ENCODE measurements around the gene CIDEA. TPM values are rescaled to one million over a fixed set of nuclear protein-coding genes. Genes with fewer than 3 reads are reported as not detected.

CIDEA gene
- total and polyA plus RNA-seq, 2 donors from 2014 or later = not detected

- H3K4me3 ChIP-seq (ENCODE audit: low read length in 3 of 3) = no peak overlapping the region
- intact Hi-C loops (cut with DNase I) = no loop called here
These were observed 22.9 kb upstream of the CIDEA start for GRCh38 chr18:12231040-12231882.

GRCh38 chr18:12231986-12232385 is 22.2 kb upstream of the CIDEA start:
- Histone ChIP-seq H3K27ac (ENCODE audit: low read depth in 2 of 2, low read length in 2 of 2) (no peak overlapping the region), H3K4me1 (ENCODE audit: control insufficient read depth in 2 of 3, insufficient read depth in 2 of 3, low read depth in 1 of 3, low read length in 3 of 3) (no peaks in the 10 kb centered on the region), H3K9me3 (ENCODE audit: control insufficient read depth in 2 of 3, insufficient read depth in 1 of 3, low read length in 3 of 3) (no peaks in the 10 kb centered on the region), H3K9ac (ENCODE audit: low read length in 3 of 3) (no peak overlapping the region), H3K27me3 (ENCODE audit: control insufficient read depth, insufficient read depth, low read length) (no peaks in the 10 kb centered on the region), H3K36me3 (ENCODE audit: control insufficient read depth in 2 of 3, insufficient read depth in 3 of 3, low read length in 3 of 3) (no peaks in the 10 kb centered on the region), H3K4me3 (ENCODE audit: low read length in 3 of 3) (no peak overlapping the region)
- FAIRE-seq (no peak), DNase-seq (no peak)
- intact Hi-C loops (cut with DNase I) = no loop called here
- no peak for TF ChIP-seq CTCF (IDR thresholded peaks at IDR 0.05; ENCODE audit: borderline replicate concordance, extremely low read depth, insufficient read depth)

More at GRCh38 chr18:12231040-12231882, 22.9 kb upstream of the CIDEA start:
- Histone ChIP-seq H3K27ac (ENCODE audit: low read depth in 2 of 2, low read length in 2 of 2) (no peak overlapping the region), H3K27me3 (ENCODE audit: control insufficient read depth, insufficient read depth, low read length) (no peaks in the 10 kb centered on the region), H3K36me3 (ENCODE audit: control insufficient read depth in 2 of 3, insufficient read depth in 3 of 3, low read length in 3 of 3) (no peaks in the 10 kb centered on the region), H3K9ac (ENCODE audit: low read length in 3 of 3) (no peak overlapping the region), H3K4me1 (ENCODE audit: control insufficient read depth in 2 of 3, insufficient read depth in 2 of 3, low read depth in 1 of 3, low read length in 3 of 3) (no peaks in the 10 kb centered on the region), H3K9me3 (ENCODE audit: control insufficient read depth in 2 of 3, insufficient read depth in 1 of 3, low read length in 3 of 3) (no peaks in the 10 kb centered on the region)
- no peak for FAIRE-seq
- DNase-seq = peak in 1 of 5 donors; percentile 61
- no peak for TF ChIP-seq CTCF (IDR thresholded peaks at IDR 0.05; ENCODE audit: borderline replicate concordance, extremely low read depth, insufficient read depth)

GRCh38 chr18:12233378-12233777 is 20.8 kb upstream of the CIDEA start:
- Histone ChIP-seq H3K9me3 (ENCODE audit: control insufficient read depth in 2 of 3, insufficient read depth in 1 of 3, low read length in 3 of 3) (no peaks in the 10 kb centered on the region), H3K27ac (ENCODE audit: low read depth in 2 of 2, low read length in 2 of 2) (no peak overlapping the region), H3K4me3 (ENCODE audit: low read length in 3 of 3) (no peak overlapping the region), H3K27me3 (ENCODE audit: control insufficient read depth, insufficient read depth, low read length) (no peaks in the 10 kb centered on the region), H3K9ac (ENCODE audit: low read length in 3 of 3) (no peak overlapping the region), H3K4me1 (ENCODE audit: control insufficient read depth in 2 of 3, insufficient read depth in 2 of 3, low read depth in 1 of 3, low read length in 3 of 3) (peaks cover 0 to 2% (median 0%) of the 10 kb centered on the region in 3 donors), H3K36me3 (ENCODE audit: control insufficient read depth in 2 of 3, insufficient read depth in 3 of 3, low read length in 3 of 3) (no peaks in the 10 kb centered on the region)
- no peak for FAIRE-seq
- no peak for TF ChIP-seq CTCF (IDR thresholded peaks at IDR 0.05; ENCODE audit: borderline replicate concordance, extremely low read depth, insufficient read depth)
- DNase-seq = no peak
- intact Hi-C loops (cut with DNase I) = no loop called here
